ENCODE measurements around the gene CYFIP1. TPM values are rescaled to one million over a fixed set of nuclear protein-coding genes. Genes with fewer than 3 reads are reported as not detected.

Gene CYFIP1
- total and polyA plus RNA-seq, 2 of the 13 experiments (the other 11 are each of a cell fraction or from before 2014, with no cell fraction given) = 38.1 to 58.3 TPM

DNA sequence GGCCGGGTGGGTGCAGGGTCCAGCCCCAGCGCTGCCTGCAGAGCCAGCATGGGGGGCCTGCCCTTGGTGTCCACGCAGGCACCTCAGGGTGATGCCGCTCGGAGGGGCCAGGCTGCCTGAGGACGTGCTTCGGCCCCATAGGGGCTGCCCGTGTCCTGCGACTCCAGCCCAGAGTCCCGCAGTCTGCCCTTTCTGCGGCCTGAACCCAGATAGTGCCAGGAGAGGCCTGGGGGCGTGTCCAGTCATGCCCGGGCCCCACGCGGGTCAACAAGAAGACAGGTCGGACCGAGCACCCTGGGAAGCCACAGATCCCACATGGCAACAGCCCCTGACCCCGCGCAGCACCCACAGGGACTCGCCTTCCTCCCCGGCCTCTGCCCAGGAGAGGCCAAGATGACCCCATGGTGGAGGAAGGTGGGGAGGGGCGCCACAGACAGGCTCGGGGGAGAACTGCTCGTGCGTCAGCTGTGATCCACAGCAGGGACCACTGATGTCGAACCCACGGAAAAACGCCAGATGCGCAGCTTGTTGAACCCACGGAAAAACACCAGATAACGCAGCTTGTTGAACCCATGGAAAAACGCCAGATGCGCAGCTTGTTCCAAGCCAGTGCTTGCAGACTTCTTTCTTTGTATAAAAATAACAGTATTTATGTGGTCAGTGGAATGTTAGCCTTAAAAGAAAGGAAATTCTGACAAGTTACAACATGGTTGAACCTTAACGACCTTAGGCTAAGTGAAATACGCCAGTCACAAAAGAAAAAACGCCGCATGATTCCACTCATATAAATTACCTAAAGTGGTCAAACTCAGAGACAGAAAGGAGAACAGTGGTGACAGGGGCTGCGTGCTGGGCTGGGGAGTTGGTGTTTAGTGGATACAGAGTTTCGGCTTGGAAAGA, 28.5 kb downstream of the CYFIP1 start (continued):
- TF ChIP-seq, protein P1, sequence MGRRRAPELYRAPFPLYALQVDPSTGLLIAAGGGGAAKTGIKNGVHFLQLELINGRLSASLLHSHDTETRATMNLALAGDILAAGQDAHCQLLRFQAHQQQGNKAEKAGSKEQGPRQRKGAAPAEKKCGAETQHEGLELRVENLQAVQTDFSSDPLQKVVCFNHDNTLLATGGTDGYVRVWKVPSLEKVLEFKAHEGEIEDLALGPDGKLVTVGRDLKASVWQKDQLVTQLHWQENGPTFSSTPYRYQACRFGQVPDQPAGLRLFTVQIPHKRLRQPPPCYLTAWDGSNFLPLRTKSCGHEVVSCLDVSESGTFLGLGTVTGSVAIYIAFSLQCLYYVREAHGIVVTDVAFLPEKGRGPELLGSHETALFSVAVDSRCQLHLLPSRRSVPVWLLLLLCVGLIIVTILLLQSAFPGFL (CRISPR knock-in tag; IDR thresholded peaks at IDR 0.05) = no peak

DNA sequence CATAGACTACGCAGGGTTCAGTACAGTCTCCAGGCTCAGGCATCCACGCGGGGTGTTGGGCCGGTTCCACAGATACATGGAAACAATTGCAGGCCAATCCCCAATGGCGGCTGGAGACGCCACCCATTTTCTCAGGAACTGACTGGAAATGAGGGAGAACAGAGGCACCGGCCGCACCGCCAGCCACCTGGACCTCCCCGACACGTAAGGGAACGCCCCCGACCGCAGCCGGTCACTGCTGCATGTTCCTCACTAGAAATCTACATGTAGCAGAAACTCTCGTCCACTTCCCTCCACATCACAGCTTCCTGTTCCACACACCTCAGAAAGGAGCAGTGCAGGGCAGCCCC, 29.2 kb downstream of the CYFIP1 start:
- CTCF ChIA-PET (ENCODE audit: low intra/inter-chr PET ratio, low total read pairs) = no interaction called here
- WGBS (ENCODE audit: low lambda C conversion rate) = over 99% methylated on average over 13 of the region's 16 CpGs
- TF ChIP-seq PHF20 (CRISPR knock-in tag; IDR thresholded peaks at IDR 0.05) (no peak), ZNF24 (IDR thresholded peaks at IDR 0.05) (no peak), SRY (CRISPR knock-in tag; IDR thresholded peaks at IDR 0.05) (no peak), PLRG1 (conservative IDR thresholded peaks at IDR 0.05) (no peak), JUN (CRISPR knock-in tag; IDR thresholded peaks at IDR 0.05) (no peak), ELF1 (CRISPR knock-in tag; IDR thresholded peaks at IDR 0.05) (no peak), ZNF451 (CRISPR knock-in tag; IDR thresholded peaks at IDR 0.05) (no peak), FOXC1 (CRISPR knock-in tag; IDR thresholded peaks at IDR 0.05; ENCODE audit: borderline replicate concordance) (no peak)
- TF ChIP-seq, protein P2, sequence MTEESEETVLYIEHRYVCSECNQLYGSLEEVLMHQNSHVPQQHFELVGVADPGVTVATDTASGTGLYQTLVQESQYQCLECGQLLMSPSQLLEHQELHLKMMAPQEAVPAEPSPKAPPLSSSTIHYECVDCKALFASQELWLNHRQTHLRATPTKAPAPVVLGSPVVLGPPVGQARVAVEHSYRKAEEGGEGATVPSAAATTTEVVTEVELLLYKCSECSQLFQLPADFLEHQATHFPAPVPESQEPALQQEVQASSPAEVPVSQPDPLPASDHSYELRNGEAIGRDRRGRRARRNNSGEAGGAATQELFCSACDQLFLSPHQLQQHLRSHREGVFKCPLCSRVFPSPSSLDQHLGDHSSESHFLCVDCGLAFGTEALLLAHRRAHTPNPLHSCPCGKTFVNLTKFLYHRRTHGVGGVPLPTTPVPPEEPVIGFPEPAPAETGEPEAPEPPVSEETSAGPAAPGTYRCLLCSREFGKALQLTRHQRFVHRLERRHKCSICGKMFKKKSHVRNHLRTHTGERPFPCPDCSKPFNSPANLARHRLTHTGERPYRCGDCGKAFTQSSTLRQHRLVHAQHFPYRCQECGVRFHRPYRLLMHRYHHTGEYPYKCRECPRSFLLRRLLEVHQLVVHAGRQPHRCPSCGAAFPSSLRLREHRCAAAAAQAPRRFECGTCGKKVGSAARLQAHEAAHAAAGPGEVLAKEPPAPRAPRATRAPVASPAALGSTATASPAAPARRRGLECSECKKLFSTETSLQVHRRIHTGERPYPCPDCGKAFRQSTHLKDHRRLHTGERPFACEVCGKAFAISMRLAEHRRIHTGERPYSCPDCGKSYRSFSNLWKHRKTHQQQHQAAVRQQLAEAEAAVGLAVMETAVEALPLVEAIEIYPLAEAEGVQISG (CRISPR knock-in tag; IDR thresholded peaks at IDR 0.05) = no peak
- TF ChIP-seq, protein P3, sequence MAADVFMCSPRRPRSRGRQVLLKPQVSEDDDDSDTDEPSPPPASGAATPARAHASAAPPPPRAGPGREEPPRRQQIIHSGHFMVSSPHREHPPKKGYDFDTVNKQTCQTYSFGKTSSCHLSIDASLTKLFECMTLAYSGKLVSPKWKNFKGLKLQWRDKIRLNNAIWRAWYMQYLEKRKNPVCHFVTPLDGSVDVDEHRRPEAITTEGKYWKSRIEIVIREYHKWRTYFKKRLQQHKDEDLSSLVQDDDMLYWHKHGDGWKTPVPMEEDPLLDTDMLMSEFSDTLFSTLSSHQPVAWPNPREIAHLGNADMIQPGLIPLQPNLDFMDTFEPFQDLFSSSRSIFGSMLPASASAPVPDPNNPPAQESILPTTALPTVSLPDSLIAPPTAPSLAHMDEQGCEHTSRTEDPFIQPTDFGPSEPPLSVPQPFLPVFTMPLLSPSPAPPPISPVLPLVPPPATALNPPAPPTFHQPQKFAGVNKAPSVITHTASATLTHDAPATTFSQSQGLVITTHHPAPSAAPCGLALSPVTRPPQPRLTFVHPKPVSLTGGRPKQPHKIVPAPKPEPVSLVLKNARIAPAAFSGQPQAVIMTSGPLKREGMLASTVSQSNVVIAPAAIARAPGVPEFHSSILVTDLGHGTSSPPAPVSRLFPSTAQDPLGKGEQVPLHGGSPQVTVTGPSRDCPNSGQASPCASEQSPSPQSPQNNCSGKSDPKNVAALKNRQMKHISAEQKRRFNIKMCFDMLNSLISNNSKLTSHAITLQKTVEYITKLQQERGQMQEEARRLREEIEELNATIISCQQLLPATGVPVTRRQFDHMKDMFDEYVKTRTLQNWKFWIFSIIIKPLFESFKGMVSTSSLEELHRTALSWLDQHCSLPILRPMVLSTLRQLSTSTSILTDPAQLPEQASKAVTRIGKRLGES (CRISPR knock-in tag; IDR thresholded peaks at IDR 0.05; ENCODE audit: borderline replicate concordance) = no peak
- TF ChIP-seq, protein P4, sequence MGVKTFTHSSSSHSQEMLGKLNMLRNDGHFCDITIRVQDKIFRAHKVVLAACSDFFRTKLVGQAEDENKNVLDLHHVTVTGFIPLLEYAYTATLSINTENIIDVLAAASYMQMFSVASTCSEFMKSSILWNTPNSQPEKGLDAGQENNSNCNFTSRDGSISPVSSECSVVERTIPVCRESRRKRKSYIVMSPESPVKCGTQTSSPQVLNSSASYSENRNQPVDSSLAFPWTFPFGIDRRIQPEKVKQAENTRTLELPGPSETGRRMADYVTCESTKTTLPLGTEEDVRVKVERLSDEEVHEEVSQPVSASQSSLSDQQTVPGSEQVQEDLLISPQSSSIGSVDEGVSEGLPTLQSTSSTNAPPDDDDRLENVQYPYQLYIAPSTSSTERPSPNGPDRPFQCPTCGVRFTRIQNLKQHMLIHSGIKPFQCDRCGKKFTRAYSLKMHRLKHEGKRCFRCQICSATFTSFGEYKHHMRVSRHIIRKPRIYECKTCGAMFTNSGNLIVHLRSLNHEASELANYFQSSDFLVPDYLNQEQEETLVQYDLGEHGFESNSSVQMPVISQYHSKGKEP (CRISPR knock-in tag; IDR thresholded peaks at IDR 0.05) = no peak
- TF ChIP-seq, protein P5, sequence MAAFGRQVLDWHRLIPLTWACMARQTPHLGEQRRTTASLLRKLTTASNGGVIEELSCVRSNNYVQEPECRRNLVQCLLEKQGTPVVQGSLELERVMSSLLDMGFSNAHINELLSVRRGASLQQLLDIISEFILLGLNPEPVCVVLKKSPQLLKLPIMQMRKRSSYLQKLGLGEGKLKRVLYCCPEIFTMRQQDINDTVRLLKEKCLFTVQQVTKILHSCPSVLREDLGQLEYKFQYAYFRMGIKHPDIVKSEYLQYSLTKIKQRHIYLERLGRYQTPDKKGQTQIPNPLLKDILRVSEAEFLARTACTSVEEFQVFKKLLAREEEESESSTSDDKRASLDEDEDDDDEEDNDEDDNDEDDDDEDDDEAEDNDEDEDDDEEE (CRISPR knock-in tag; IDR thresholded peaks at IDR 0.05) = no peak

More for the DNA sequence above, 29.2 kb downstream of the CYFIP1 start:
- no peak for DNase-seq (ENCODE audit: low spot score)
- Histone ChIP-seq H3K9me3 (ENCODE audit: low read length) (no peaks in the 10 kb centered on the region), H4K20me1 (ENCODE audit: insufficient read depth, low read length) (peaks cover 24% of the 10 kb centered on the region; the same call in 1 of the 2 replicates), H3K36me3 (replicated peaks in 1 of 2; ENCODE audit: control insufficient read depth in 1 of 2, insufficient read depth in 2 of 2, low read length in 2 of 2) (no peaks in the 10 kb centered on the region; a peak in 1 of 5 replicates), H3K9ac (ENCODE audit: insufficient read depth, low read depth, low read length) (no peak overlapping the region), H3K27me3 (ENCODE audit: control insufficient read depth in 1 of 2, insufficient read depth in 2 of 2, low read length in 2 of 2) (no peaks in the 10 kb centered on the region), H3K4me3 (replicated peaks in 1 of 3; ENCODE audit: insufficient read depth in 1 of 3, low read depth in 2 of 3, low read length in 3 of 3) (no peak overlapping the region), H2AFZ (ENCODE audit: low read length) (no peak overlapping the region), H3K4me2 (ENCODE audit: low read depth, low read length) (no peak overlapping the region), H3K27ac (ENCODE audit: extremely low read length, insufficient read depth, low read length) (no peak overlapping the region), H3K79me2 (ENCODE audit: insufficient read depth, low read length) (peaks cover 65% of the 10 kb centered on the region), H3K4me1 (ENCODE audit: insufficient read depth, low read length) (peaks cover 49% of the 10 kb centered on the region)
- no TSS peak for BruUV-seq (replicated peaks)
- POLR2A ChIA-PET = no interaction called here
- in situ Hi-C loops (cut with HindIII; ENCODE audit: extremely low pct_ligation_motif_present, low pct_unique_long_range_greater_than_20kb) (no loop called here), intact Hi-C loops (cut with micrococcal nuclease; ENCODE audit: unreplicated experiment) (no loop called here)
- no peak for ATAC-seq
- no peak for FAIRE-seq
